Caco-2 (cell line): ENCODE data around the gene SNCB. TPM values are rescaled to one million over a fixed set of nuclear protein-coding genes. Genes with fewer than 3 reads are reported as not detected.

Source experiments
- BruUV-seq: library from RNA; stranded (reverse); fragments of 400-500 nt; replicated peaks from 2 replicates; lab custom pipeline; 2021; lab: Mats Ljungman, UMichigan
- CTCF ChIA-PET: fragments of 300-600 bp; sonication (Branson Sonifier 250); formaldehyde crosslinking; loops from one replicate; lab custom pipeline; 2022; ENCODE audit warnings: antibody characterized with exemption; lab: Charles Lee
- POLR2A ChIA-PET: fragments of 300-600 bp; sonication (Branson Sonifier 250); formaldehyde crosslinking; loops from one replicate; lab custom pipeline; 2022; ENCODE audit warnings: antibody characterized with exemption; lab: Charles Lee
- DNase-seq, 2 experiments: peaks; one replicate each; pipeline versions ENCODE4 v3.0.0 to v3.0.0-alpha.2; 2020 to 2022
- H3K27me3 ChIP-seq: replicated peaks from 2 replicates; pipeline ENCODE4 v1.6.0; 2011; ENCODE audit warnings: low read length; ENCODE audit not compliant: control insufficient read depth, insufficient read depth
- H3K36me3 ChIP-seq: 2 replicates; pipeline ENCODE4 v1.5.1; 2011; ENCODE audit warnings: low read length; ENCODE audit not compliant: control insufficient read depth, insufficient read depth
- H3K4me1 ChIP-seq: fragments of 250-450 bp; sonication (Bioruptor Pico); 2 replicates; pipeline ENCODE4 v1.5.1; 2020; ENCODE audit warnings: mild to moderate bottlenecking
- H3K4me3 ChIP-seq: 2 replicates; pipeline ENCODE4 v1.5.1; 2011; ENCODE audit warnings: low read depth, mild to moderate bottlenecking, control low read depth, low read length
- H3K9me3 ChIP-seq: fragments of 250-450 bp; sonication (Bioruptor Pico); 2 replicates; pipeline ENCODE4 v1.5.1; 2020; ENCODE audit warnings: mild to moderate bottlenecking, moderate library complexity
- H3K27ac Mint-ChIP-seq: one replicate; pipeline ENCODE4 v1.8.0; 2022; ENCODE audit warnings: mixed read lengths; ENCODE audit not compliant: unreplicated experiment
- H3K27me3 Mint-ChIP-seq: one replicate; pipeline ENCODE4 v1.8.0; 2022; ENCODE audit warnings: mixed read lengths; ENCODE audit not compliant: insufficient read depth, unreplicated experiment
- H3K36me3 Mint-ChIP-seq: one replicate; pipeline ENCODE4 v1.8.0; 2022; ENCODE audit warnings: mild to moderate bottlenecking, mixed read lengths; ENCODE audit not compliant: insufficient read depth, unreplicated experiment
- H3K4me1 Mint-ChIP-seq: one replicate; pipeline ENCODE4 v1.8.0; 2022; ENCODE audit warnings: low read depth, mixed read lengths; ENCODE audit not compliant: unreplicated experiment
- H3K4me3 Mint-ChIP-seq: one replicate; pipeline ENCODE4 v1.8.0; 2022; ENCODE audit warnings: mild to moderate bottlenecking, moderate library complexity, mixed read lengths; ENCODE audit not compliant: unreplicated experiment
- H3K9me3 Mint-ChIP-seq: one replicate; pipeline ENCODE4 v1.8.0; 2022; ENCODE audit warnings: mixed read lengths; ENCODE audit not compliant: unreplicated experiment
- intact Hi-C: fragments of 100-400 bp; cut with micrococcal nuclease; formaldehyde crosslinking; loops from one replicate; pipeline ENCODE4 v1.10.0; 2022; ENCODE audit not compliant: unreplicated experiment
- total RNA-seq: library from RNA; stranded (reverse); gene quantifications from 2 replicates; pipeline ENCODE4 v1.2.3, GENCODE V29; 2022
- TF ChIP-seq, protein P1 (sequence below), 2 experiments: fragments of 200-600 bp in 1 of 2; IDR thresholded peaks; 1 replicate in 1 of 2; 2 replicates in 1 of 2; pipeline versions ENCODE4 v1.5.1 to v1.8.0; 2011 to 2022; ENCODE audit warnings: antibody characterized with exemption in 1 of 2, control low read depth in 1 of 2, inconsistent platforms in 1 of 2, low read depth in 1 of 2, low read length in 1 of 2, mild to moderate bottlenecking in 1 of 2, moderate library complexity in 1 of 2; ENCODE audit not compliant: insufficient read depth in 1 of 2, severe bottlenecking in 1 of 2, unreplicated experiment in 1 of 2

SNCB gene
- total RNA-seq, 1 experiment from 2014 or later = not detected

- CTCF ChIA-PET = interaction anchor here (3.4 kb wide), 1 partner anchor 16 kb away, joined by 34 read pairs; no protein-coding TSS in a partner anchor
- Histone ChIP-seq H3K4me3 (no peak overlapping the region), H3K36me3 (no peaks in the 10 kb centered on the region), H3K27me3 (no peaks in the 10 kb centered on the region), H3K9me3 (no peaks in the 10 kb centered on the region), H3K4me1 (peaks cover 10% of the 10 kb centered on the region)
- Mint-ChIP-seq H3K27ac (no peak overlapping the region), H3K4me1 (no peaks in the 10 kb centered on the region), H3K9me3 (no peaks in the 10 kb centered on the region), H3K27me3 (peaks cover 4% of the 10 kb centered on the region), H3K4me3 (no peak overlapping the region), H3K36me3 (peaks cover 4% of the 10 kb centered on the region)
- POLR2A ChIA-PET = interaction anchor here (0.6 kb wide), 1 partner anchor 658 kb away, joined by 3 read pairs; the partner anchor contains the start of gene RAB24
- TF ChIP-seq, protein P1, sequence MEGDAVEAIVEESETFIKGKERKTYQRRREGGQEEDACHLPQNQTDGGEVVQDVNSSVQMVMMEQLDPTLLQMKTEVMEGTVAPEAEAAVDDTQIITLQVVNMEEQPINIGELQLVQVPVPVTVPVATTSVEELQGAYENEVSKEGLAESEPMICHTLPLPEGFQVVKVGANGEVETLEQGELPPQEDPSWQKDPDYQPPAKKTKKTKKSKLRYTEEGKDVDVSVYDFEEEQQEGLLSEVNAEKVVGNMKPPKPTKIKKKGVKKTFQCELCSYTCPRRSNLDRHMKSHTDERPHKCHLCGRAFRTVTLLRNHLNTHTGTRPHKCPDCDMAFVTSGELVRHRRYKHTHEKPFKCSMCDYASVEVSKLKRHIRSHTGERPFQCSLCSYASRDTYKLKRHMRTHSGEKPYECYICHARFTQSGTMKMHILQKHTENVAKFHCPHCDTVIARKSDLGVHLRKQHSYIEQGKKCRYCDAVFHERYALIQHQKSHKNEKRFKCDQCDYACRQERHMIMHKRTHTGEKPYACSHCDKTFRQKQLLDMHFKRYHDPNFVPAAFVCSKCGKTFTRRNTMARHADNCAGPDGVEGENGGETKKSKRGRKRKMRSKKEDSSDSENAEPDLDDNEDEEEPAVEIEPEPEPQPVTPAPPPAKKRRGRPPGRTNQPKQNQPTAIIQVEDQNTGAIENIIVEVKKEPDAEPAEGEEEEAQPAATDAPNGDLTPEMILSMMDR (IDR thresholded peaks at IDR 0.05; ENCODE audit: insufficient read depth in 1 of 2, low read depth in 1 of 2, low read length in 1 of 2, severe bottlenecking in 1 of 2, unreplicated experiment in 1 of 2) = no peak
- DNase-seq = no peak
- intact Hi-C loops = no loop called here
- BruUV-seq = no TSS peak
Observed at GRCh38 chr5:176644878-176645670, 14.7 kb upstream of the SNCB start.

DNA sequence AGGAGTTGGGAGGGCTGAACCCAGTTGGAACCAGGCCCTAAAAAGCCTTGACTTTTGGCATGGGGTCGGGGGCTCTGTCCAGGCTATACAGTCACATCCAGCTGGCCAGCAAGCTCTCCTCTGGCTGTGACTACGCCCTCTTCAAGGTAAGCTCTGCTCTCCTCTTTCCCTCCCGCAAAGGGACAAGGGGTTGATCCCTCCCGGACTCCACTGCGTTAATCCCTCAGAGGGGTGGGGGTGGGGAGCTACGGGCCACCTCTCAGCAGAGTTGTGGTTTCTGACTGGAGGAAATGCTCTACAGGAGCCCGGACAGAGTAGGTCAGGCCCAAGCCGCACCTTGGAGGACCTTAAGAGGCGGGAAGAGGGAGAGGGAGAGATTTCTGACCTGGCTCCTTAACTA is 14.0 kb upstream of the SNCB start:
- H3K4me3 Mint-ChIP-seq = no peak overlapping the region
- H3K9me3 Mint-ChIP-seq = no peaks in the 10 kb centered on the region
- H3K27ac Mint-ChIP-seq = no peak overlapping the region
- no TSS peak for BruUV-seq
- H3K27me3 Mint-ChIP-seq = peaks cover 4% of the 10 kb centered on the region
- no peak overlapping the region for H3K4me3 ChIP-seq
- TF ChIP-seq, protein P1 (IDR thresholded peaks at IDR 0.05; ENCODE audit: insufficient read depth in 1 of 2, low read depth in 1 of 2, low read length in 1 of 2, severe bottlenecking in 1 of 2, unreplicated experiment in 1 of 2) = no peak
- peaks cover 10% of the 10 kb centered on the region for H3K4me1 ChIP-seq
- ChIA-PET POLR2A (no interaction called here), CTCF (interaction anchor here (3.4 kb wide), 1 partner anchor 16 kb away, joined by 34 read pairs; no protein-coding TSS in a partner anchor)
- DNase-seq = no peak
- intact Hi-C loops = no loop called here
- H3K9me3 ChIP-seq = no peaks in the 10 kb centered on the region
- no peaks in the 10 kb centered on the region for H3K27me3 ChIP-seq
- H3K4me1 Mint-ChIP-seq = no peaks in the 10 kb centered on the region
- no peaks in the 10 kb centered on the region for H3K36me3 ChIP-seq
- H3K36me3 Mint-ChIP-seq = peaks cover 4% of the 10 kb centered on the region

DNA sequence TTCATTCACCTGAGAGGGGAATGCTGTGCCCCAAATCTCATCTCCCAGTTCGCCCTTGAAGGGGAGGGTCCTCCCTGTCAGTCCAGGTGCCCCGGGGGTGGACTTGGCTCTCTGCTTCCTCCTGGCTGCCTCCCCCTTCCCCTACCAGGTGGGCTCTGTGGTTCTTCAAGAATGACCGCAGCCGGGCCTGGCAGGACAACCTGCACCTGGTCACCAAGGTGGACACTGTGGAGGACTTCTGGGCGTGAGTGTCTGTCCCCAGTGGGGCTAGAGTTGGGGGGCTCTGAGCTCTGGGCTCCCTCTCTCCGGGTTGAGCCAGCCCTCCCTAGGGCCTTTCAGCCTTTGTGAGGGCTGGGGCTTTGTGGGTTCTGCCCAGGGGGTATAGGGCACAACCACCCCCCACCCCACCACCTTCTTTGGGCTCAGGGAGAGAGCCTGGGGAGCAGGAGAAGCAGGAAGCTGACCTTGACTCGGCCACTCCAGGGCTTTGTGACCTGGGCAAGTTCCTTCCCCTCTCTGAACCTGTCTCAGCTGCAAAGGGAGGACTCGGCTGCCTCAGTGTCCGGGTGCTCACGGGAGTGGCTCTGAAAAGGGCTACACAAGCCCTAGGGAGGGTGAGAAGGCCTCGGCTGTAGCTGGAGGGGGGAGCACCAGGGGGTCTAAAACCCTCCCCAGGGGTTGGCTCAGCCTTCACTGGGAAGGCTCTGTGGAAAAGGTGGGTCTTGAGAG is 13.3 kb upstream of the SNCB start:
- intact Hi-C loops = no loop called here
- H3K27ac Mint-ChIP-seq = no peak overlapping the region
- TF ChIP-seq, protein P1 (IDR thresholded peaks at IDR 0.05; ENCODE audit: insufficient read depth in 1 of 2, low read depth in 1 of 2, low read length in 1 of 2, severe bottlenecking in 1 of 2, unreplicated experiment in 1 of 2) = no peak
- H3K9me3 ChIP-seq = no peaks in the 10 kb centered on the region
- no peak for DNase-seq
- no peaks in the 10 kb centered on the region for H3K36me3 ChIP-seq
- peaks cover 4% of the 10 kb centered on the region for H3K36me3 Mint-ChIP-seq
- no peaks in the 10 kb centered on the region for H3K9me3 Mint-ChIP-seq
- POLR2A ChIA-PET = no interaction called here
- peaks cover 4% of the 10 kb centered on the region for H3K27me3 Mint-ChIP-seq
- peaks cover 10% of the 10 kb centered on the region for H3K4me1 ChIP-seq
- no peak overlapping the region for H3K4me3 ChIP-seq
- H3K4me1 Mint-ChIP-seq = no peaks in the 10 kb centered on the region
- BruUV-seq = no TSS peak
- H3K4me3 Mint-ChIP-seq = no peak overlapping the region
- CTCF ChIA-PET = no interaction called here
- H3K27me3 ChIP-seq = no peaks in the 10 kb centered on the region; the same call in 1 of the 2 replicates
